ENCODE measurements around the gene LCP1. TPM values are rescaled to one million over a fixed set of nuclear protein-coding genes. Genes with fewer than 3 reads are reported as not detected.

The LCP1 gene
- total RNA-seq, 1 experiment from 2014 or later: 32.1 TPM

DNA sequence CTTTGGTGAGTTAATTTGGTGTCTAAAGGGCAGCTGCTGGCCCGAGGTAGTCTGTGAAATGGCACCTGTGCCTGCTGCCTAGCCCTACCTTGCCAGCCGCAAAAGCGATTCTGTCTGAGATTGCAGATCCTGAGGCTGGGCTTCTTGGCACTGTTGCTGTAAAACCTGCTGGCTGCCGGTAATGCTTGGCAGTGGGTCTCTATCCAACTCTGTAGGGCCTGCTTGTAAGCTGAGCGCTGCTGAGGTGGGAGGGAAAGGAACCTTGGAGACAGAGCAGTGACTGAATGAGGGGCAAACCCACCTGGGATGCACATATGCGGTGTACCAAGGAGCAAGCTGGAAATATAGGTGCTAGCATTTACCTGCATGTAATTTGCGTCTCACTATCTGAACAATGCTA lies 11.7 kb downstream of the LCP1 start:
- Histone ChIP-seq H3K4me3 (ENCODE audit: low read depth, low read length) (no peak overlapping the region), H3K4me1 (no peaks in the 10 kb centered on the region), H3K36me3 (ENCODE audit: control insufficient read depth, insufficient read depth, low read length) (no peaks in the 10 kb centered on the region), H3K27me3 (replicated peaks; ENCODE audit: control insufficient read depth, insufficient read depth, low read length) (no peaks in the 10 kb centered on the region), H3K9me3 (no peaks in the 10 kb centered on the region)
- ChIA-PET POLR2A (no interaction called here), CTCF (interaction anchor here (1.0 kb wide), 1 partner anchor 121 kb away, joined by 3 read pairs; no protein-coding TSS in a partner anchor)
- TF ChIP-seq, protein P1, sequence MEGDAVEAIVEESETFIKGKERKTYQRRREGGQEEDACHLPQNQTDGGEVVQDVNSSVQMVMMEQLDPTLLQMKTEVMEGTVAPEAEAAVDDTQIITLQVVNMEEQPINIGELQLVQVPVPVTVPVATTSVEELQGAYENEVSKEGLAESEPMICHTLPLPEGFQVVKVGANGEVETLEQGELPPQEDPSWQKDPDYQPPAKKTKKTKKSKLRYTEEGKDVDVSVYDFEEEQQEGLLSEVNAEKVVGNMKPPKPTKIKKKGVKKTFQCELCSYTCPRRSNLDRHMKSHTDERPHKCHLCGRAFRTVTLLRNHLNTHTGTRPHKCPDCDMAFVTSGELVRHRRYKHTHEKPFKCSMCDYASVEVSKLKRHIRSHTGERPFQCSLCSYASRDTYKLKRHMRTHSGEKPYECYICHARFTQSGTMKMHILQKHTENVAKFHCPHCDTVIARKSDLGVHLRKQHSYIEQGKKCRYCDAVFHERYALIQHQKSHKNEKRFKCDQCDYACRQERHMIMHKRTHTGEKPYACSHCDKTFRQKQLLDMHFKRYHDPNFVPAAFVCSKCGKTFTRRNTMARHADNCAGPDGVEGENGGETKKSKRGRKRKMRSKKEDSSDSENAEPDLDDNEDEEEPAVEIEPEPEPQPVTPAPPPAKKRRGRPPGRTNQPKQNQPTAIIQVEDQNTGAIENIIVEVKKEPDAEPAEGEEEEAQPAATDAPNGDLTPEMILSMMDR (IDR thresholded peaks at IDR 0.05; ENCODE audit: insufficient read depth in 1 of 2, low read depth in 1 of 2, low read length in 1 of 2, severe bottlenecking in 1 of 2, unreplicated experiment in 1 of 2): no peak
- H3K4me3 Mint-ChIP-seq (ENCODE audit: unreplicated experiment): no peak overlapping the region
- no peaks in the 10 kb centered on the region for H3K27me3 Mint-ChIP-seq (ENCODE audit: insufficient read depth, unreplicated experiment)
- intact Hi-C loops (cut with micrococcal nuclease; ENCODE audit: unreplicated experiment): no loop called here
- H3K9me3 Mint-ChIP-seq (ENCODE audit: unreplicated experiment): no peaks in the 10 kb centered on the region
- H3K4me1 Mint-ChIP-seq (ENCODE audit: low read depth, unreplicated experiment): no peaks in the 10 kb centered on the region
- no peak for DNase-seq
- no peak overlapping the region for H3K27ac Mint-ChIP-seq (ENCODE audit: unreplicated experiment)
- BruUV-seq (replicated peaks): no TSS peak
- H3K36me3 Mint-ChIP-seq (ENCODE audit: insufficient read depth, unreplicated experiment): peaks cover 6% of the 10 kb centered on the region

DNA sequence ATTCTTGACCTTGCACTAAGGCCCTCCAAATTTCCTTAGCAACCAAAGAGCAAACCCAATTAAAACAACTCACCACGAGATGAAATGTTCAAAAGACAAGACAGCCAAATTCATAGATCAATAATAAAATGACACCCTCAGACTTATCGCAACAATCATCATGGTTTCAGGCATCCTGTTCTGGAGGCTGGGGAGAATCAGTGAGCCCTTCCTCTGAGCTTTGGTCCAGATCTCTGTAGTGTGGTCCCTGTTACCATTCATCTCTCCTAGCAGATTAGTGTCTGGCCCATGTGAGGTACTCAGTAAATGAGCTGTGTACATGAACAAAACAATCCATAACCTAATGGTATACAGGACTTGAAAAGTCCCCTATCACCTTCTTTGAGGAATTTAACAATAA lies 12.2 kb downstream of the LCP1 start:
- Mint-ChIP-seq H3K27me3 (ENCODE audit: insufficient read depth, unreplicated experiment) (peaks cover 1% of the 10 kb centered on the region), H3K4me1 (ENCODE audit: low read depth, unreplicated experiment) (no peaks in the 10 kb centered on the region), H3K4me3 (ENCODE audit: unreplicated experiment) (no peak overlapping the region), H3K27ac (ENCODE audit: unreplicated experiment) (no peak overlapping the region), H3K36me3 (ENCODE audit: insufficient read depth, unreplicated experiment) (peaks cover 6% of the 10 kb centered on the region), H3K9me3 (ENCODE audit: unreplicated experiment) (no peaks in the 10 kb centered on the region)
- POLR2A ChIA-PET: no interaction called here
- CTCF ChIA-PET: no interaction called here
- BruUV-seq (replicated peaks): no TSS peak
- intact Hi-C loops (cut with micrococcal nuclease; ENCODE audit: unreplicated experiment): no loop called here
- no peak for DNase-seq
- Histone ChIP-seq H3K27me3 (replicated peaks; ENCODE audit: control insufficient read depth, insufficient read depth, low read length) (no peaks in the 10 kb centered on the region), H3K4me1 (no peaks in the 10 kb centered on the region), H3K36me3 (ENCODE audit: control insufficient read depth, insufficient read depth, low read length) (no peaks in the 10 kb centered on the region), H3K9me3 (no peaks in the 10 kb centered on the region), H3K4me3 (ENCODE audit: low read depth, low read length) (no peak overlapping the region)
- TF ChIP-seq, protein P1 (IDR thresholded peaks at IDR 0.05; ENCODE audit: insufficient read depth in 1 of 2, low read depth in 1 of 2, low read length in 1 of 2, severe bottlenecking in 1 of 2, unreplicated experiment in 1 of 2): no peak

DNA sequence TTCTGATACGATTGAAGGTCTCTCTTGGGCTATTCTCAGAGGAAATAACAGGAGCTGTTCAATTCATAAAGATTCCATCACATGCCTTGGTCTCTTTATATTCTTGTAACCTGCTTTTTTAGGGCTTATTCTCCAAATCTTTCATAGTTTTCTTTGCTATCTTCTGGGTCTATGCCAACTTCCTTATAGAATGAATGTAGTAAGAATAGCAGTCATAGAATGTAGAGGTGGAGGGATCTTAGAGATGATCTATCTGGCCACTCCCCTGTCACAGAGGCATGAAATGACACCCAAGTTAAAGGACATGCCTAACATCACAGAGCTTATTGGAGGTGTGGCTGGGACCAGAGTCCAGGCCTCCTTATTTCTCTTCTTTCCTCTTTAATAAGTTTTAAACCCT lies 13.2 kb downstream of the LCP1 start:
- Mint-ChIP-seq H3K4me1 (ENCODE audit: low read depth, unreplicated experiment) (no peaks in the 10 kb centered on the region), H3K27ac (ENCODE audit: unreplicated experiment) (no peak overlapping the region), H3K36me3 (ENCODE audit: insufficient read depth, unreplicated experiment) (peaks cover 6% of the 10 kb centered on the region), H3K9me3 (ENCODE audit: unreplicated experiment) (no peaks in the 10 kb centered on the region), H3K4me3 (ENCODE audit: unreplicated experiment) (no peak overlapping the region), H3K27me3 (ENCODE audit: insufficient read depth, unreplicated experiment) (peaks cover 5% of the 10 kb centered on the region)
- TF ChIP-seq, protein P1 (IDR thresholded peaks at IDR 0.05; ENCODE audit: insufficient read depth in 1 of 2, low read depth in 1 of 2, low read length in 1 of 2, severe bottlenecking in 1 of 2, unreplicated experiment in 1 of 2): no peak
- ChIA-PET CTCF (interaction anchor here (1.1 to 1.6 kb wide), 3 partner anchors 9 to 143 kb away, joined by 3 to 5 read pairs (median 5); no protein-coding TSS in a partner anchor), POLR2A (no interaction called here)
- H3K4me3 ChIP-seq (ENCODE audit: low read depth, low read length): no peak overlapping the region
- intact Hi-C loops (cut with micrococcal nuclease; ENCODE audit: unreplicated experiment): no loop called here
- H3K36me3 ChIP-seq (ENCODE audit: control insufficient read depth, insufficient read depth, low read length): no peaks in the 10 kb centered on the region
- H3K27me3 ChIP-seq (replicated peaks; ENCODE audit: control insufficient read depth, insufficient read depth, low read length): no peaks in the 10 kb centered on the region
- no peak for DNase-seq
- no peaks in the 10 kb centered on the region for H3K9me3 ChIP-seq
- no TSS peak for BruUV-seq (replicated peaks)
- no peaks in the 10 kb centered on the region for H3K4me1 ChIP-seq
